GM23338 (cell line): ENCODE measurements around the gene NIPA2. TPM values are rescaled to one million over a fixed set of nuclear protein-coding genes. Genes with fewer than 3 reads are reported as not detected.

Source experiments
- ATAC-seq: fragments of 200-7000 bp; cut with Tn5 transposase; 3 replicates; pipeline ENCODE4 v1.9.1; 2020
- DNase-seq: peaks from one replicate; pipeline ENCODE4 v3.0.0-alpha.2; 2015; ENCODE audit warnings: low spot score
- H2AFZ ChIP-seq: fragments of 200-600 bp; sonication (generic); 2 replicates; pipeline ENCODE4 v1.8.0; 2016; ENCODE audit warnings: antibody characterized with exemption, mild to moderate bottlenecking, moderate library complexity
- H3F3A ChIP-seq: fragments of 200-600 bp; sonication (generic); replicated peaks from 2 replicates; pipeline ENCODE4 v1.8.0; 2017; ENCODE audit warnings: antibody characterized with exemption, mixed run types, low read depth
- H3K27ac ChIP-seq: fragments of 200-600 bp; sonication (generic); 2 replicates; pipeline ENCODE4 v1.6.1; 2016; ENCODE audit warnings: low read depth
- H3K27me3 ChIP-seq: fragments of 200-600 bp; sonication (generic); 2 replicates; pipeline ENCODE4 v1.8.0; 2016; ENCODE audit warnings: mild to moderate bottlenecking, mixed run types, moderate library complexity; ENCODE audit not compliant: insufficient read depth
- H3K36me3 ChIP-seq: fragments of 200-600 bp; sonication (generic); 2 replicates; pipeline ENCODE4 v1.8.0; 2016; ENCODE audit warnings: mild to moderate bottlenecking; ENCODE audit not compliant: insufficient read depth
- H3K4me1 ChIP-seq: fragments of 200-600 bp; sonication (generic); 2 replicates; pipeline ENCODE4 v1.8.0; 2016; ENCODE audit warnings: mild to moderate bottlenecking, moderate library complexity; ENCODE audit not compliant: insufficient read depth
- H3K4me2 ChIP-seq: fragments of 200-600 bp; sonication (generic); 2 replicates; pipeline ENCODE4 v1.7.1; 2017; ENCODE audit warnings: mixed run types
- H3K4me3 ChIP-seq: fragments of 200-600 bp; sonication (generic); 2 replicates; pipeline ENCODE4 v1.6.1; 2016; ENCODE audit warnings: mixed run types
- H3K79me2 ChIP-seq: fragments of 200-600 bp; sonication (generic); replicated peaks from 2 replicates; pipeline ENCODE4 v1.8.0; 2017; ENCODE audit warnings: mild to moderate bottlenecking; ENCODE audit not compliant: insufficient read depth
- H3K9me2 ChIP-seq: fragments of 200-600 bp; sonication (generic); 2 replicates; pipeline ENCODE4 v1.8.0; 2017; ENCODE audit not compliant: insufficient read depth
- H4K20me1 ChIP-seq: fragments of 200-600 bp; sonication (generic); replicated peaks from 2 replicates; pipeline ENCODE4 v1.8.0; 2017; ENCODE audit warnings: mild to moderate bottlenecking; ENCODE audit not compliant: insufficient read depth
- H3K27ac Mint-ChIP-seq: 2 replicates; pipeline ENCODE4 v1.8.0; 2020; ENCODE audit warnings: inconsistent platforms, mild to moderate bottlenecking, moderate library complexity, mixed read lengths
- H3K27me3 Mint-ChIP-seq: 3 replicates; pipeline ENCODE4 v1.8.0; 2022; ENCODE audit warnings: low read depth, mild to moderate bottlenecking, moderate library complexity, mixed read lengths, inconsistent platforms; ENCODE audit not compliant: insufficient read depth, poor library complexity
- H3K36me3 Mint-ChIP-seq: 3 replicates; pipeline ENCODE4 v1.8.0; 2021; ENCODE audit warnings: low read depth, mild to moderate bottlenecking, inconsistent platforms, moderate library complexity, mixed read lengths
- H3K4me1 Mint-ChIP-seq: 3 replicates; pipeline ENCODE4 v1.8.0; 2020; ENCODE audit warnings: mild to moderate bottlenecking, inconsistent platforms, mixed read lengths
- H3K4me3 Mint-ChIP-seq: 3 replicates; pipeline ENCODE4 v1.8.0; 2021; ENCODE audit warnings: moderate library complexity, mild to moderate bottlenecking, inconsistent platforms, mixed read lengths
- H3K9me3 Mint-ChIP-seq: 3 replicates; pipeline ENCODE4 v1.8.0; 2020; ENCODE audit warnings: moderate library complexity, mild to moderate bottlenecking, inconsistent platforms, mixed read lengths
- CREB1 ChIP-seq: fragments of 250-450 bp; sonication (Bioruptor Pico); IDR thresholded peaks from 2 replicates; pipeline ENCODE4 v1.5.0; 2020; ENCODE audit warnings: low read depth, mild to moderate bottlenecking, moderate library complexity
- EZH2 ChIP-seq: fragments of 200-600 bp; sonication (generic); IDR thresholded peaks from one replicate; pipeline ENCODE4 v1.8.0; 2017; ENCODE audit warnings: antibody characterized with exemption, mild to moderate bottlenecking, low read depth; ENCODE audit not compliant: unreplicated experiment
- EZH2phosphoT487 ChIP-seq: fragments of 200-600 bp; sonication (generic); IDR thresholded peaks from one replicate; pipeline ENCODE4 v1.8.1; 2018; ENCODE audit warnings: antibody characterized with exemption; ENCODE audit not compliant: unreplicated experiment
- NANOG ChIP-seq: IDR thresholded peaks from 2 replicates; pipeline ENCODE4 v1.6.1; 2016; ENCODE audit warnings: antibody characterized with exemption, borderline replicate concordance
- POLR2AphosphoS5 ChIP-seq: IDR thresholded peaks from 2 replicates; pipeline ENCODE4 v1.6.1; 2016; ENCODE audit warnings: antibody characterized with exemption, low read depth
- REST ChIP-seq: IDR thresholded peaks from one replicate; pipeline ENCODE4 v1.6.1; 2018; ENCODE audit warnings: antibody characterized with exemption; ENCODE audit not compliant: unreplicated experiment
- STAT1 ChIP-seq: IDR thresholded peaks from one replicate; pipeline ENCODE4 v1.6.1; 2016; ENCODE audit warnings: antibody characterized with exemption; ENCODE audit not compliant: unreplicated experiment
- ZNF114 ChIP-seq: fragments of 250-450 bp; sonication (Bioruptor Pico); IDR thresholded peaks from 2 replicates; pipeline ENCODE4 v1.5.0; 2020; ENCODE audit warnings: mild to moderate bottlenecking, moderate library complexity
- ZNF331 ChIP-seq: fragments of 250-450 bp; sonication (Bioruptor Pico); IDR thresholded peaks from 2 replicates; pipeline ENCODE4 v1.5.0; 2020; ENCODE audit warnings: low read depth, mild to moderate bottlenecking, moderate library complexity
- polyA plus RNA-seq: library from polyadenylated mRNA; unstranded; fragments of >200 nt; fragmentation: Nextera tagmentation; extraction: Ambion mirVana; gene quantifications from 2 replicates; pipeline ENCODE4 v1.2.1, GENCODE V29; 2016
- total RNA-seq: library from RNA; depleted of rRNA; stranded (reverse); fragments of >200 nt; shearing (Covaris generic); gene quantifications from 2 replicates; pipeline ENCODE4 v1.2.3, GENCODE V29; 2014

The NIPA2 gene
- total and polyA plus RNA-seq, 2 experiments from 2014 or later, result 35.0 to 105 TPM

- Histone ChIP-seq H2AFZ (no peak overlapping the region), H3K9me2 (no peaks in the 10 kb centered on the region), H3K4me3 (no peak overlapping the region), H3K79me2 (peaks cover 18% of the 10 kb centered on the region), H3K36me3 (peaks cover 40% of the 10 kb centered on the region), H3K27ac (no peak overlapping the region), H3K4me2 (no peak overlapping the region), H4K20me1 (peaks cover 22% of the 10 kb centered on the region), H3K27me3 (no peaks in the 10 kb centered on the region), H3K4me1 (no peaks in the 10 kb centered on the region), H3F3A (0 out of 2 replicates have a peak, but pooled peaks cover 3% of the 10 kb centered on the region)
- no peak for TF ChIP-seq POLR2AphosphoS5
- H3K27ac Mint-ChIP-seq, result no peak overlapping the region
- no peaks in the 10 kb centered on the region; the same call in 2 of the 3 replicates for H3K9me3 Mint-ChIP-seq
- DNase-seq (no peak), ATAC-seq (no peak)
- H3K4me1 Mint-ChIP-seq, result peaks cover 12% of the 10 kb centered on the region
- H3K4me3 Mint-ChIP-seq, result no peak overlapping the region
- peaks cover 90% of the 10 kb centered on the region for H3K36me3 Mint-ChIP-seq
- peaks cover 14% of the 10 kb centered on the region for H3K27me3 Mint-ChIP-seq
Observed at GRCh38 chr15:22868928-22869327, 30.5 kb downstream of the NIPA2 start.

GRCh38 chr15:22869856-22870255, 31.4 kb downstream of the NIPA2 start:
- H3K27ac Mint-ChIP-seq, result no peak overlapping the region
- Histone ChIP-seq H2AFZ (no peak overlapping the region), H3K9me2 (no peaks in the 10 kb centered on the region), H3K4me1 (no peaks in the 10 kb centered on the region), H3K36me3 (peaks cover 32% of the 10 kb centered on the region), H3K27me3 (no peaks in the 10 kb centered on the region), H3K27ac (peak overlapping the region; percentile 61; the same call in 1 of the 2 replicates), H3K4me2 (no peak overlapping the region), H3K4me3 (no peak overlapping the region), H4K20me1 (peaks cover 16% of the 10 kb centered on the region; the same call in 1 of the 2 replicates), H3F3A (0 out of 2 replicates have a peak, but pooled peaks cover 3% of the 10 kb centered on the region), H3K79me2 (peaks cover 8% of the 10 kb centered on the region; the same call in 1 of the 2 replicates)
- peaks cover 18% of the 10 kb centered on the region for H3K4me1 Mint-ChIP-seq
- DNase-seq, result no peak
- H3K36me3 Mint-ChIP-seq, result peaks cover 86% of the 10 kb centered on the region
- no peak overlapping the region for H3K4me3 Mint-ChIP-seq
- H3K9me3 Mint-ChIP-seq, result no peaks in the 10 kb centered on the region
- no peak for TF ChIP-seq NANOG
- peaks cover 13% of the 10 kb centered on the region for H3K27me3 Mint-ChIP-seq
- no peak for ATAC-seq

- Histone ChIP-seq H4K20me1 (peaks cover 10% of the 10 kb centered on the region; the same call in 1 of the 2 replicates), H3K27me3 (no peaks in the 10 kb centered on the region), H3K4me1 (no peaks in the 10 kb centered on the region), H3K36me3 (peaks cover 27% of the 10 kb centered on the region), H2AFZ (no peak overlapping the region), H3K4me3 (no peak overlapping the region), H3K79me2 (peaks cover under 1% of the 10 kb centered on the region; the same call in 1 of the 2 replicates), H3K4me2 (no peak overlapping the region), H3K9me2 (no peaks in the 10 kb centered on the region), H3F3A (no peaks in the 10 kb centered on the region), H3K27ac (0 out of 2 replicates have a peak overlapping the region, but pooled peaks have one; percentile 32)
- Mint-ChIP-seq H3K4me1 (peaks cover 20% of the 10 kb centered on the region), H3K27me3 (peaks cover 9% of the 10 kb centered on the region), H3K4me3 (no peak overlapping the region), H3K9me3 (no peaks in the 10 kb centered on the region), H3K36me3 (peaks cover 79% of the 10 kb centered on the region), H3K27ac (no peak overlapping the region; the same call in 1 of the 2 replicates)
- DNase-seq (no peak), ATAC-seq (no peak)
- TF ChIP-seq EZH2phosphoT487, result no peak
- TF ChIP-seq ZNF114, result no peak
- no peak for TF ChIP-seq EZH2
- no peak for TF ChIP-seq STAT1
- no peak for TF ChIP-seq POLR2AphosphoS5
- TF ChIP-seq ZNF331 (CRISPR knock-in tag), result no peak
- no peak for TF ChIP-seq CREB1 (CRISPR knock-in tag)
- no peak for TF ChIP-seq REST
Observed at GRCh38 chr15:22870865-22871264, 32.4 kb downstream of the NIPA2 start.
